DND-41 (cell line): Measurements from ENCODE around the gene KRT24.

Experiments
- CTCF ChIP-seq: IDR thresholded peaks from 2 replicates; pipeline ENCODE4 v1.5.1; 2012; ENCODE audit warnings: borderline replicate concordance, low read length, moderate library complexity, mild to moderate bottlenecking; ENCODE audit not compliant: poor library complexity, severe bottlenecking; ENCODE audit errors: extremely low read depth
- EZH2 ChIP-seq: IDR thresholded peaks from 3 replicates; pipeline ENCODE4 v1.6.1; 2012; ENCODE audit warnings: borderline replicate concordance, low read depth, mild to moderate bottlenecking, moderate library complexity, low read length, inconsistent platforms; ENCODE audit not compliant: severe bottlenecking

- TF ChIP-seq CTCF = no peak
- TF ChIP-seq EZH2 = no peak
Observed at GRCh38 chr17:40672654-40673053, 30.9 kb downstream of the KRT24 start.
